VCaP (cell line): ENCODE measurements around the gene GSTM3.
A peak's percentile ranks its signal among the peaks of the same experiment; 100 is the strongest.
"Not testable (repeated sequence)": the region's sequence is repeated elsewhere in the genome, so short reads cannot be mapped to it uniquely, and the experiment has no call there.

Experiments used
- H3K27ac ChIP-seq: fragments of 450-650 bp; 2 replicates; pipeline ENCODE4 v1.5.1; 2017
- CTCF ChIP-seq: fragments of 450-650 bp; conservative IDR thresholded peaks from 2 replicates; pipeline ENCODE4 v1.5.1; 2017; ENCODE audit warnings: mild to moderate bottlenecking, moderate library complexity

The GSTM3 gene

GRCh38 chr1:109749221-109749620, 8.4 kb upstream of the GSTM3 start:
- H3K27ac ChIP-seq = no peak overlapping the region
- TF ChIP-seq CTCF = no peak

DNA sequence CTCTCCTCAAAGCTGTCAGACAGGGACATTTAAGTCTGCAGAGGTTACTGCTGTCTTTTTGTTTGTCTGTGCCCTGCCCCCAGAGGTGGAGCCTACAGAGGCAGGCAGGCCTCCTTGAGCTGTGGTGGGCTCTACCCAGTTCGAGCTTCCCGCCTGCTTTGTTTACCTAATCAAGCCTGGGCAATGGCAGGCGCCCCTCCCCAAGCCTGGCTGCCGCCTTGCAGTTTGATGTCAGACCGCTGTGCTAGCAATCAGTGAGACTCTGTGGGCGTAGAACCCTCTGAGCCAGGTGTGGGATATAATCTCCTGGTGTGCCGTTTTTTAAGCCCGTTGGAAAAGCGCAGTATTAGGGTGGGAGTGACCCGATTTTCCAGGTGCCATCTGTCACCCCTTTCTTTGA, 7.5 kb upstream of the GSTM3 start:
- H3K27ac ChIP-seq = not testable (repeated sequence)

GRCh38 chr1:109739738-109740614, 862 bp downstream of the GSTM3 start:
- no peak for TF ChIP-seq CTCF
- H3K27ac ChIP-seq = peak overlapping the region; percentile 68

DNA sequence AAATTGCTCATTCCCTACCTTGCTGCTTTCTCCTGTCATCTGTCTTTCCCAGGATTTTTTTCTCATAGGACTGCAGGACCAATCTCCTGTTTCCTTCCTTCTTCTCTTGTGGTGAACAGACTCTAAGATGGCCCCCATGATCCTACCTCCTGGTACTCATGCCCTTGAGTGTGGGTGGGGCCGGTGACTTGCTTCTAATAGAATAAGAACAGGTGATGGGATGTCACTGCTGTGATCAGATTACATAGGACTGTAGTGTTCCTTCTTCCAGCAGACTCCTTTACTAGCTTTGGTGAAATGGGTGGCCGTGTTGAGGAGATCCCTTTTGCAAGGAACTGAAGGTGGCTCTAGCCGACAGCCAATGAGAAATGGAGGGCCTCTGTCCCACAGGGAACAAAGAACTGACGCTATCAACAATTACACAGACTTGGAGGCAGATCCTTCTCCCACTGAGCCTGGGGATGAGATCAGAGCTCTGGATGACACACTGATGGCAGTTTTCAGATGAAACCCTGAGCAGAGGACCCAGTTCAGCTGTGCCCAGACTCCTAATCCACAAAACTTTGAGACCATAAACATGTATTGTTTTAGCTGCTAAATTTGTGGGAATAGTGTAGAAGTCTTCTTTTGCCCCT, 7.5 kb downstream of the GSTM3 start:
- no peak overlapping the region for H3K27ac ChIP-seq
- no peak for TF ChIP-seq CTCF

- TF ChIP-seq CTCF = no peak
Observed at GRCh38 chr1:109732390-109732881, 8.4 kb downstream of the GSTM3 start.

DNA sequence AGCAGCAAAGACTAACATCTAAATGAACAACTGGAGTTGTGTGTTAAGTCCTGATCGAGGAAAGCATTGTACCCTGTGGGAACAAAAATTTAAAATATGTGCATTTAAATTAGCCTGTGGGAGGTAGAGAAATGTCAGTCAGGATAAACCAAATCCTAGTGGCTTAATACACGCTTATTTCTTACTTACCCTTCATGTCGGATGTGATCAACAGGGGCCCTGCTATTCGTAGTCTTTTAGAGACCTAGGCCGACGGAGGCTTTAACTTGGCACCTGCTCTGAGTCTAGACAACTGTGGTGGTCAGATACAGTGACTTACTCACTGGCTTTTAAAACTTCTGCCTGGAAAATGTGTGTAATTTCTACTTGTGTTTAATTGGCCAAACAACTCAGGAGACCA, 10.2 kb downstream of the GSTM3 start:
- H3K27ac ChIP-seq = no peak overlapping the region
- no peak for TF ChIP-seq CTCF

More at GRCh38 chr1:109732390-109732881, 8.4 kb downstream of the GSTM3 start:
- peak overlapping the region; percentile 20; the same call in 1 of the 2 replicates for H3K27ac ChIP-seq

DNA sequence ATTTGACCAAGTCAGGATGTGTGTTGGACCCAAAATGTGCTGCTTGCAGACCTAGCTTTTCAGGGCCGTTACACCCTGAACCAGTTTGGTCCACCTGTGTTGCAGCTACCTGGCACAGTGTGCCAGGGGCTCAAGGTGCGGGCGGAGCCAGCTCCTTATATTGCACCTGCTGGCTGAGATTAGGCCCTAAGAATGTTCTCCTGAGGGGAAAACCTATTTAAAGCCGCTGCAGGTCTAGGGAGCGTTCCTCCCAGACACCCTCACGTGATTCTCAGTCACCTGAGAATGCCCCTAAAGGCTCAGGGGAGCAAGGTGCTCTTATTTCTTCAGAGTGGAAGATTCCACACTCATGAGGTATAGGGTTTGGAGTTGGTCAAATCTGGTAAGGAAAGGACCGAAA, 12.0 kb downstream of the GSTM3 start:
- H3K27ac ChIP-seq = no peak overlapping the region
- TF ChIP-seq CTCF = no peak
